IPS DF 4.7 (cell line): Measurements from ENCODE around the gene MED13L.

Source experiments
- DNase-seq: peaks from one replicate; pipeline ENCODE4 v3.0.0-alpha.2; 2013; ENCODE audit warnings: low spot score; ENCODE audit errors: extremely low read depth

Gene MED13L

DNA sequence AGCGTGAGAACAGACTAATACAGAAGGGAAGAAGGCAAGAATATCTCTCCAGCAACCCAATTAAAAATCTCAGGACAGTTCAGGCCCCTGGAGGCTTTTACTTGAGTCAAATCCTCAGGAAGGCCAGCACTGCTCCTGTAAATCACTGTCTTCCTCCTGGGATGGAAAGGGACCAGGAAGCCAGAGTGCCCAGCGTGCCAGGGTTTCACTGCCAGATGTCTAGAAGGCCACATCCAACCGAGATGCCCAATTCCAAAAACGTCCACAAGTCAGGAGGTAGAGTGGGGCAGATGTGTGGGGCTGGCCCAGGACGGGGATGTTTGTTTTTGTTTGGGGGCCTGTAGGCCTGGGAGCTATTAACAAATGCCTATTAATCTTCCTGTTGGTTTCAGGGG is 332.0 kb downstream of the MED13L start:
- DNase-seq: no peak

DNA sequence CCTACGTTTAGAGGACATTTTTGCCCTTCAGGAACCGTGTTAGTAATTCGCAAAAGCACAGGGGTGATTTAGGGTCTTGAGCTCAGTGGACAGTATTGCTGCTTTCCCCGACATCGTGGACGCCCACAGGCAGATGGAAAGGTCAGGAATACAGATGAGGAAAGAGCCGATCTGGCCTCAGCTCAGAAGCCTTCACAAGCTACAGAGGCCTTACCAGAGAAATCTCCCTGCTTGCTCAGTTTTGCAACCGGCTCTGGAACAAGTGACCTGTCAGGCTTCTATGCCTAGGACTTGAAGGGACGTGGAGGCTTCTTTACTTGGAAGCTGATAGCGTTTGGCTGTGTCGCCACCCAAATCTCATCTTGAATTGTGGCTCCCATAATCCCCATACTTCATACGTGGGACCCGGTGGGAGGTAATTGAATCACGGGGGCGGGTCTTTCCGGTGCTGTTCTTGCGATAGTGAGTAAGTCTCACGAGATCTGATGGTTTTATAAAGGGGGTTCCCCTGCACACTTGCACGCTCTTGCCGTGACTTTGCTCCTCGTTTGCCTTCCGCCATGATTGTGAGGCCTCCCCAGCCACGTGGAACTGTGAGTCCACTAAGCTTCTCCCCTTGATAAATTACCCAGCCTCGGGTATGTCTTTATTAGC is 332.5 kb downstream of the MED13L start:
- no peak for DNase-seq

DNA sequence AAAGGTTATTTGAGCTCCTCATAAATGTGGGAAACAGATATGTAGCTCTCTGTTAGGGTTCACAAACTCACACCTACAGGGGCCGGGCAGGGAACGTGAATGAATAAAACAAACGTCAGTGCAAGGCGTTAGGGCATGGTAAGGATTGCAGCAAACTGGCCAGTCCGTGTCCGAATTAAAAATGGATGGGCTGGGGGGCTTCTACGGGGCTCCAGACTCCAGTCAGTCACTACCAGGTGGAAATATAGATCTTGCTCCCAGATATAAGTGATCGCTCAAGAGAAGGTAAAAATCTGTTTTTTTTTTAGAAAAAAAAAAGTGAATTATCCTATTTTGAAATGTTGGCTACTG is 333.1 kb downstream of the MED13L start:
- no peak for DNase-seq

DNA sequence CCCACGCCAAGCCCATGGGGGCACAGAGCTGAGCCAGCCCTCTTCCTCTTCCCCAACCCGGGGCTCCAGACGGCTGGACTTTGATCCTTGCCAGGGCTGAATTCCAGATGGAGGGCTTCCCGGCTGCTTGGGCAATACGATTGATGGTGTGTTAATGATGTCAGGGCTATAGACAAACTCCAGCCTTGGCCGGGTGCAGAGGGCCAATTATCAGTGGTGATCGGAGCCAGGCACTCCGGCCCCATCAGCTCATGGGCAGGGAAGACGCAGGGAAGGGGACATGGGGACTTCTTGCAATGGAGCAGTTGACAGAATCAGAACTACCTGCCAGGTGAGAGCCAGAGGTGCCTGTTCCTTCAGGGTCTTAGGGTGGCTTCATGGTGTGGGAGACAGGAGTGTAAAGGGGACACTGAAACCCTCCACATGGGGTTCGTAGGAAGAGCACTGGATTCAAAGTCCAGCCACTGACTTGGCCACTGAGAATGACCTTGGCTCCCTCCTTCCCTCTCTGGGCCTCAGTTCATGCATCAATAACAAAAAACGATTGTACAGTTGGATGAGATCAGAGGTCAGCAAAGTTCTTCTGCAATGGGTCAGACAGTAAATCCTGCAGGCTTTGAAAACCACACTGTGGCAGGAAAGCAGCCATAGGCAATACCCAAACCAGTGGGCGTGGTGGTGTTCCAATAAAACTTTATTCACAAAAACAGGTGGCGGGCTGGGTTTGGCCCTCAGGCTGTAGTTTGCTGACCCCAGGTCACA is 333.7 kb downstream of the MED13L start:
- no peak for DNase-seq

DNA sequence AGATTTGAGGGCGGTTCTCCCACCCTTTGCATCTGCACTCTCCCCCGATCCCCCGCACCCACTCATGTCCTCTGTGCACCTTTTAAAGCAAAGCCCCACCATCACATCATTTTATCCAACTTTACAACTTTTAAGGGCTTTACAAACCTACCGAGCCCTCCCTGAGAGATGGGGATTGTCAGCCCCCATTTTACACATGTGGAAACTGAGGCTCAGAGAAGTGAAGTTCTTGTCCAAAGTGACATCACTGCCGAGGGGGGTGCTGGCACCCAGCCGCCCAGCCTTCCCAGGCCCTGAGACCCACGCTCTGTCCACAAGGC is 334.2 kb downstream of the MED13L start:
- DNase-seq: no peak

DNA sequence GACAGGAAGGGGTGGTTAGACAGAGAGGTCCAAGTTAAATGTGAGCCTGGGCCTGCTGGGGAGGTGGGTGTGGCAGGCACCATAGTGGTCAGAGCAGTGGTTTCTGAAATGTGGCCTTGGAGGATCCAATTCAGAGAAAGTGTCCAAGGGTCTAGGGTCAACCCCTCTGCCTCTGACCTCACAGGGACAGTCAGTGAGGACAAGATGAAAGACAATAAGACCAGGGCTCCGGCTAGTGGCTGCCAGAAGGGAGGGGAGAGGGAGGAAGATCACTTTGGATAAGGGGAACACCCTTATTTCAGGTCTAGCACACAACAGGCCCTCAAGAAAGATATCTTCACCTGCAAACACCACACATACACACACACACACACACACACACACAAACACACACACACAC is 335.1 kb downstream of the MED13L start:
- no peak for DNase-seq

DNA sequence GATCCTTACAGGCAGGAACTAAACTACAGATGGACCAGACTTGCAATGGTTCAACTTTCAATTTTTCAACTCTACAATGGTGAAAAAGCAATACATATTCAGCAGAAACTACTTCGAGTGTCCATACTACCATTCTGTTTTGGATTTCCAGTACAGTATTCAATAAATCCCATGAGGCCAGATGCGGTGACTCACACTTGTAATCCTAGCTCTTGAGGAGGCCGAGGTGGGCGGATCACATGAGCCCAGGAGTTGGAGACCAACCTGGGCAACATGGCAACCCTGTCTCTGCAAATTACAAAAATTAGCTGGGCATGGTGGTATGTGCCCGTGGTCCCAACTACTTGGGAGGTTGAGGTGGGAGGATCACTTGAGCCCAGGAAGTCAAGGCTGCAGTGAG is 336.1 kb downstream of the MED13L start:
- no peak for DNase-seq

DNA sequence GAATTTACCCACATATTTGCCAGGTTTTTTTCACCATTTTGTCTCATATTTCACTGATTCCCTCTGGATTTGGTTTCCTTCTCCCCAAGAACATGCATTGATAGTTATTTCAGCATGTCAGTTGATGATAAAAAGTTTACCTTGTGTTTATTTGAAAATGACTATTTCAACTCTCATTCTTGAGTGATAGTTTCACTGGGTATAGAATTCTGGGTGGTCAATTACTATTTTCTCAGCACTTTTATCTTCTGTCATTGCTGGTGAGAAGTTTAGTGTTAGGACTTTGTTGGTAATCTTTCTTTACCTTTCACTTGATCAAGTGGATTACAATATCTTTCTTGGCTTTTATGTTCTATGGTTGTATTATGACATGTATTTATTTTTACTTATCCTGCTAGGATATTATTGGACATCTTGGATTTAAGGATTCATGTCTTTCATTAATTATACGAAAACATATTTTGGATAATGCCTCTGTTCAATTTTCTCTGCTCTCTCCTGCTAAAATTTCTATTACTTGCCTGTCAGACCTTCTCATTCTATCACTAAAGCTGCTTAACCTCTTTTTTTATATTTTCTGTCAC is 338.6 kb downstream of the MED13L start:
- DNase-seq: no peak

DNA sequence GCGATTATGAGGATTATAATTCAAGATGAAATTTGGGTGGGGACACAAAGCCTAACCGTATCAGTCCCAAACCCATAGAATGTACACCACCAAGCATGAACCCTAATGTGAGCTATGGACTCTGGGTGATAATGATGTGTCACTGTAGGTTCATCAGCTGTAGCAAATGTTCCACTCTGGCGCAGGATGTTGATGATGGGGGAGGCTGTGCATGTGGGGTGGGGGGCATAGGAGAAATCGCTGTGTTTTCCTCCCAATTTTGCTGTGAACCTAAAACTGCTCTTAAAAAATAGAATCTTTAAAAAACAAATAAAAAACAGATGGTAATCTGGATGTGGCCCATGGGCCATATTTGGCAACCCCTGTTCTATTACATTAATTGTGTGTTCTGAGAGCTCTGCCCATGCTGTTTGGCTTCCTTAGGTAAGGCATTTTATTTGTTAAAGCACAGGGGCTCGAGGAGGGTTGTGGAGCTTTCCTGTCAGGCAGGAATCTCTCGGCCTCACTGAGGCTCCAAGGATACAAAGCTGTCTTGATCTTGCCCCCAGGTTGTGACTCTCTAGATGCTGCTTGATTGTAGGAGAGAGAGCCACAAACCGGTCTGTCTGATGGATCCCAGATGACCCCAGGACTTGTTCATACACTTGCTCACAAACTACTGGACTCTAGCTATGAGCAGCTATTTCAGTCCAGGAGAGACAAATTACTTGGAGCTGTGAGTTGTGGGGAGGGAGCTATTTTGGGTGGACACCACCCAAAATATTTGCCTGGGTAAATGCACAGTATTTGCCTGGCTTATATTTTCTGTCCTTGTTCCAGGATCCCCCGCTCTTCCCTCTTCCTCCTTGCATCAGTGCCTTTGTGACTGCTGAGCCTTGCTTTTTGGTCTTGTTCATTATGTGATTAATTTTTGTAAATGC is 340.2 kb downstream of the MED13L start:
- no peak for DNase-seq

DNA sequence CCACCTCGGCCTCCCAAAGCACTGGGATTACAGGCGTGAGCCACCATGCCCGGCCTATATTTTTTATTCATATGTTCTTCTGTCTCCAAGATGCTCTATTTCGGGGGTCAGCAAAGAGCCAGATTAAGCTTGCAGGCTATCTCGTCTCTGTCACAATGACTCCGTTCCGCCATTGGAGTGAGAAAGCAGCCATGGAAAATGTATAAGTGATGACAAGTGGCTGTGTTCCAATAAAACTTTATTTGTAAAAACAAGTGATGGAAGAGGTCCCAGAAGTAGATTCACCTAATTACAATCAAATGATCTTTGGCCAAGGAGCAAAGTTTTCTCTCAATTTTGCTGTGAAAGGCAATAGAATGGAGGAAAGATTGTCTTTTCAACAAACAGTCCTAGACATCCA is 342.6 kb downstream of the MED13L start:
- no peak for DNase-seq

DNA sequence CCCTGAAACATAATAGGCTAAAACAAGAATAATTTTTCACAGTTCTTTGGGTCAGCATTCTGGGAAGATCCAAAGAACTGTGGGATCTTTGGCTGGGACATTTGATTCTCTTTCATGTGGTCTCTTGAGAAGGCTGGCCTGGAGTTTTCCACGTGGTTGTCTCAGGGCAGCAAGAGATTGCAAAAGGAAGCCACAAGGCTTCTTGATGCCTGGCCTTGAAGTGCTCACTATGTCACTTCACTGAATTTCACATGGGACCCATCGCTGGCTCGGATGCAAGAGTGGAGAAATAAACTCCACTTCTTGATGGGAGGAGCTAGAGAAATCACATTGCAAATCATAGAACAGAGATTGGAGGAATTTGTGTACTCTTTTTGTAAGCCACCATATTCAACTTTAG is 343.4 kb downstream of the MED13L start:
- no peak for DNase-seq

DNA sequence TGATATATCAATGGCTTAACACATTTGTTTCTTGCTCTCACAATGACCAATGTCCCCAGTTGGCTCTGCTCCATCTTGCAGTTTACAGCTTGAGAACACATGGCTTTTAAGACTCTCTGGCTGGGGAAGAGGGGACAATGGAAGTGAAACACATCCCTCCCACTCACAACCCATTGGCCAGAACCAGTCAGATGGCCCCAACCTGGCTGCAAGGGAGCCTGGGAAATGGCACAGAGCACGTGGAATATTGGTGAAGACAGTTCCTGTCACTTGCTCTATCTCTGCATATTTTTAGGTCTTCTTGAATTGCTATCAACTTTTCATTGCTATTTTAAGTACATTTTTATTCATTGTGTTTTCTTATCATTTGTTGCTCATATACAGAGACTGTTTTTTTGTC is 345.4 kb downstream of the MED13L start:
- DNase-seq: no peak

DNA sequence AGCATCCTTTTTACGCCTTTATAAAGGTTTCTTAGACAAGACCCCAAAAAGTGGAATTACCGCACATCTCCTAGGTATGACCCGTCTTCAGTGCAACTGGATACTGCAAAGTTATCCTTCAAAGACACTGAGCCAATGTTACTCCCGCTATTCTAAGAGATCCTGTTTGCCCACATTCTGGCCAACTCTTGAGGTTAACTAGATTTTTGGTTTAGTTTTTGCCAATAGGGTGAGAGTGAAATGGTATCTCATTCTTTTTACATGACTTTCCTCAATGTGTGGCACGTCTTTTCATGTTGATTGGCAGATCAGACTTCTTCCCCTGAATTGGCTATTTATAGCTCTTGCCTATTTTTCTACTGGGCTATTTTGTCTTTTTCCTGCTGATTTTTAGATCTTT is 347.2 kb downstream of the MED13L start:
- DNase-seq: no peak

DNA sequence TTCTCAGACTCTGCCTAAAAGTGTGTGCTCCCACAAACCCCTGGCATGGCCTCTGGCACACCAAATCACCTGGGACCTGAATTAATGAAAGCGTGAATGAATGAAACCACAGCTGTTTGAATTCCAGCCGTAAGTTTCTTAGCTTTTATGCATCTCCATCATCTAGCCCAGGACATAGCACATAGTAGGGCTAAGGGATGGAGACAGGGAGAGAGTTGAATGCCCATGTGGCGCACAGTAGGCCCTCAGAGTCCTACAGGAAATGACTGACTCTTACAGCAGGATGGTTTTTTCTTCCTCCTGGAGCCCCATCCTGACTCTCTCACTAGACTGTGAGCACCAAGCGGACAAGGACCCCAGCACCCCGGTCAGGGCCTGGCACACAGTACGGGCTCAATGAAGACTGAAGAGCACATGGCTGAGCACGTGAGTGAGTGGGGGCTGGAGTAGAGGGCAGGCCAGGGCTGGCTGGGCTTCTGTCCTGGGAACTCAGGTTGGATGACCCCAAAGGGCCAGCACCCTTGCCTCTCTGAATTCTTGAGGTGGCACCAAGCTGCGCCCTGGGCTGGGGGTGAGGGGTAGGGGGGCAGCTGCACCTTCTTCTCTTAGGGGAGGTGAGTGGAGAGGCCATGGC is 351.3 kb downstream of the MED13L start:
- no peak for DNase-seq

DNA sequence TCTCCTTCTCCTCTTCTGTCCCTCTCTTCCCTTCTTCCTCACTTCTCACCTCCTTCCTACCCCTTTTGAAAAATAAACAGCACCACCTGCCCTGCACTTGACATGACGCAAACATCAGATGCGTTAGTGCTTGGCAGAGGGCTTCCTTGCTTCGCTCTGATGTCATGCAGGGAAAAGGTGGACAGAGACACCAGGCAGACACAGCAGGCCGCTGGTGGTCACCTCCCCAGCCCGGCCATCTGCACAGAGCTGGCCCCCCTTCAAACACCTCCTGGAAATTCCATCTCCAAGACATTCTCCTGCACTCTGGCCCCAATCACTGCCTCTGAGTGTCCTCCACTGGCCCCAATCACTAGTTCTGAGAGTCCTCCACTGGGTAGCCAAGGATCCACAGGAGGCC is 353.6 kb downstream of the MED13L start:
- DNase-seq: no peak

DNA sequence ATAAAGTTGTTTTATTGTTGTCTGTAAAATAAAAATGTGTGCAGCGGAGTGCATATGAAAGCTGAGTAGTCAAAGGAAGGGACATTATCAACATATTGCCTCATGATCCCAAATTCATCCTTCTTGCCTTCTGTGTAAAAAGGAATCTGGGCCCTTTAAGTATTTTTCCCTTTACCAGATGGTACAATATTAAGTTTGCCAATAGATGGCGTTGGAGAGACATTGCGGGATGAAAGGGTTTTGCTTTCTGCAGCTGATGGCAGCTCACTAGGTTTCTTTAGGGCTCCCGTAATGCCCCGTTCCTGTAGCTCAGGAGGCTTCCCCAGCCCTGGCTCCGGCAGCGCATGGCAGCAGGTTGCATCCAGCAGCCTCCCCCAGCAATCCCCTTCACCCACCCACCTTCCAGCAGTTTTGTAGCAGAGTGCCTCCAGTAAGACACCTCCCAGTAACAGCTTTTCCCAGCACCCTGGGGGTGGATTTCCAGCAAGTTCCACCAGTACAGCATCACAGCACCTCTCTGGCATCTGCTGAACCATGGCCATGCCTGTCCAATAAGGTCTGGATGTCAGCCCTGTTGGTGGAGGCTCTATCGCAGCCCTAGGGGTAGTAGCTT is 354.4 kb downstream of the MED13L start:
- DNase-seq: no peak

DNA sequence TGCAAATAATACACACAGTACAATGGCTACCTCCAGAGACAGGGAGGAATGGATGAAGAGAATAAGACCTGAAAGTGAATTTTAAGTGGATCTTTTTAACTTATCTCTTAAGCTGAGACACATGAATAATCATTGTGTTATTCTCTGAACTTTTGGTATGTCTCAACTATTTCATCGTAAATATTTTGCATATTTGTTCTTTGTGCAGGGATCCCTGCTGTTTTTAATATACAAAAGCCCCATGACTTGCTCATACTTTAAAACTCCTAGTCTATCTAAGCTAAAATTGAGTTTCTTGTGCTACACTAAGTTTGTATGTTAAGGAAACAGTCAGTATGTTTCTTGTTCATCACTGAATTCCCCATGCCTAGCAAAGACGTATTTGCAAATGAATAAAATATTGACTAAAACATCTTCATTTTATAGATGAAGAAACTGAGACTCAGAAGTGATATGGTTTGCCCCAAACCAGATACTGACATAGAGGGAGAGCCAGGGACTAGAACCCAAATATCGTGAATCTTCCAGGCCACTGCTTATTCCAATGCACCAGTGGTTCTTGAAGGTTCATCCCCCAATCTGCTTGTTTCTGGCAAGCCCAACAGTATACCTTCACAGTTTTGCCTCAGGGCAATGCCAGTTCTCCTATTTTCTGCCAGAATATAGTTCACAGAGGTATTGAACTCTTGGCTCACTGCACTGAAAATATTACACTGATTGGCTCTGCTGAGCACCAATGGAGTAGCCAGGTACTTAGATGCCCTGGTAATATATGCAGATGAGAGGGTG is 356.9 kb downstream of the MED13L start:
- DNase-seq: no peak

DNA sequence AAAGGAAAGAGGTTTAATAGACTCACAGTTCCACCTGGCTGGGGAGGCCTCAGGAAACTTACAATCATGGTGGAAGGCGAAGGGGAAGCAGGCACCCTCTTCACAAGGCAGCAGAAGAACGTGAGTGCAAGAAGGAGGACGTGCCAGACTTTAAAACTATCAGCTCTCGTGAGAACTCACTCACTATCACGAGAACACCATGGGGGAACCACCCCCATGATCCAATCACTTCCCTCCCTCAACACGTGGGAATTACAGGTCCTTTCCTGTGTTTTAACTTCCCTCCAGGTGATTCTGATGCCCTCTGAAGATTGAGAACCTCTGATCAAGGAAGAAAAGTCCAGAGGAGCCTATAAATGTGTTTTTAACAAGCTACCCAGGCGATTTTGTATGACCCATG is 358.7 kb downstream of the MED13L start:
- no peak for DNase-seq

DNA sequence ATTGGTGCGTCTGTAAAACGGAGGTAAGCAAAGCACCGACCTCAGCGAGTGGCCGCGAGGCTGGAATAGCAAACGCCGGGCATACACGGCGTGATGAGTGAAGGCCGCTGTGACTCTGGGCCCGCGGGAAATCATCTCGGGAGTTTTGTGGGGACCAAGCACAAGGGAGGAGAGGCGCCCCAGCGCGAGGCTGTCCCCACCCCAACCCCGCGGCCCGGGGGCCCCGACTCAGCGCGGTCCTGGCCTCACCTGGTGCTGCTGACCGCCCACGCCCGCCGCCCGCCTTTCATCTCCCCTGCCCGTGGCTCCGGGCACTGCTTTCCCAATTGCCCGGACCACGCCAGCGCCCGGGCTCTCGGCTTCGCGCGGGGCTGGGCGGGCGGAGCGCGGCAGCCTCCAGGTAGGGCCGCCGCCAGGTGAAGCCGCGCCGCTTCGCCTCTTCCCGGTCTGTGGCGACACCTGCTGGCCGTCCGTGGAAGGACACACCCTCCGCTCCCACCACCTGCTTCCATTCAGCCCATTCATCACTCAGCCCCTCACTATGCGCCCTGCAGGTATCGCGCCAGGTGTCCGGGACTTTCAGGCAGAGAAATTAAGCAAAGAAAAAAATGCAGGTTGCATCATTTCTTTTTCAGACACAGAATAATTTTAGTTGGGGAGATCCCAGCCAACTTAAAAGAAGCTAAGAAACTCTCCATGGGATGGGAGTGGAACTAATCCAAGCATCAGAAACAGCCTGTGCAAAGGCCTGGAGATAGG is 360.4 kb downstream of the MED13L start:
- peak; percentile 56 for DNase-seq

DNA sequence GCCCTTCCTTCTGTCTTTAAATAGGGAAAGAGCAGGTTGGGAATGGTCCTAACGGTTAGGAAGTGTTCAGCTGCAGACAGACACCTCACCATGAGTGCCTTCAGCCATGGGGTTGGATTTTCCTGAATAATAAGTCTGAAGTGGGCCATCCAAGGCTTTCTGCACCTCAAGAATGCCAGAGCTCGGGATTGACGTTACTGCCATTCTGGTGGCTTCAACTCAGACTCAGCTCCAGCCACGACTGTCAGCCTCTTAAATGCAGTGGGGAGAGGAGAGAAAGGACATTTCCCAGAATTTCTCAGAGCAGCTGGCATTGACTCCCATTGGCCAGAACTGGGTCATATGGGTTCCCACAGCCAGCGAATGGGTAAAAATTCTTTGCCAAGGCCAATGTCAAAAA is 363.4 kb downstream of the MED13L start:
- DNase-seq: no peak
